GM18526 (cell line): ENCODE data around the gene NLRP9.

Experiments used
- POLR2A ChIP-seq: IDR thresholded peaks from 3 replicates; pipeline ENCODE4 v1.6.1; 2011; ENCODE audit not compliant: insufficient read length; ENCODE audit errors: extremely low read depth

Gene NLRP9

DNA sequence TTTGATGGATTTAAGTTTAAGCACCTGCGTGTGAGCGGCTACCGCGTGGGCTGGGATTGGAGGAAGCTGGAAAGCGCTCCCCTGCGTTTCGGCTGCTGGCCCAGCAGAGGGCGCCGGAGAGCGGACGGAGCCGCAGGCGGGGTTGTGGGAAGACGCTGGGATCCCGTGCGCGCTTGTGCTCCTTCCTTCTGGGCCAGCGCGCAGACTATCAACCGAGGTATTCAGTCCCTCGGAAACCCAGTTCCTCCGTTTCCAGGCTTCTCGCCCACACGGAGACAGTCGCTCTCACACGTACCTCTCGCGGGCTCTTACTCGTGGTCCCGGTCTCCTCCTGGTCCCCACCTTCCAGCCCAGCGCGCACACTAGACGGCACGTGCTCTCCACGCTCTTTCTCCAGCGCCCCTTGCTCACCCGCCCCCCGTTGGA lies 34.4 kb downstream of the NLRP9 start:
- no peak for TF ChIP-seq POLR2A

DNA sequence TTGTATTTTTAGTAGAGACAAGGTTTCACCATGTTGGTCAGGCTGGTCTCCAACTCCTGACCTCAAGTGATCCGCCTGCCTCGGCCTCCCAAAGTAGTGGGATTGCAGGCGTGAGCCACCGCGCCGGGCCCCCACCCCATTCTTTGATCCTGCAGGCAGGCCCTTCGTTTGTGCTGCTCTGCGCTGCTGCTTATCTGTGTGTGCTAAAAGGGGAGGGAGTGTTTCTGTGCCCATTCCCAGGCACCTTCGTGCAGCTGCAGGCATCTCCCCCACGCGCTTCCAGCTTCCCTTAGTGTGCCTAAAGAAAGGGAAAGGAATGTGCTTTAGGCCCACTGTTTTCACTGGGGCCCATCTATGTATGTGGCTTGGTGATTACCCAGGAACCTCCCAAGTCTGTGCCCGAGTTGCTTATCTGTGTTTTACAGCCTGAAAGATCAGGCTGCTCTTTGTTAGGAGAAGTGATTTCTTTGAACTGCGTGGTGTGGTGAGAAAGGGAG lies 36.0 kb downstream of the NLRP9 start:
- TF ChIP-seq POLR2A, result no peak

GRCh38 chr19:55700813-55701212 lies 37.4 kb downstream of the NLRP9 start:
- TF ChIP-seq POLR2A, result no peak

GRCh38 chr19:55699221-55699620 lies 39.0 kb downstream of the NLRP9 start:
- no peak for TF ChIP-seq POLR2A

- TF ChIP-seq POLR2A, result no peak
Measured at GRCh38 chr19:55698256-55698655, 39.9 kb downstream of the NLRP9 start.

DNA sequence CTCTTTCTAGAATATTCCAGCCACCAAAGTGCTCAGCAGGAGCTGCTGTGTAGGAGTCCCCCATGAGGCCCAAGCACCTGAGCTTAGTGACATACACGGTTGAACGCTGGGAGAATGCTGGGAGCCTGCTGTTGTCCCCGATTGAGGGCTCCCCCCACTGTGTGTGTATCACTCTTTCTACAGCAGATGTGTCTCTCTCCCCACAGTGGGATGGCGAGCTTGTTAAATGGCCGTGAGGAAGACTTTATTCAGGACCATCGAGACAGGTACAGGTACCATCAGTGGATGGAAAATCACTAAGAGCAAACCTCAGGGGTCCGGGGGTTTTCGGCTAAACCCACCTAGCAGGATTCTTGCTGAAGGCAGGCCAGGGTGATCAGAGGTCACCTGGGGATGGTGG lies 40.5 kb downstream of the NLRP9 start:
- no peak for TF ChIP-seq POLR2A

DNA sequence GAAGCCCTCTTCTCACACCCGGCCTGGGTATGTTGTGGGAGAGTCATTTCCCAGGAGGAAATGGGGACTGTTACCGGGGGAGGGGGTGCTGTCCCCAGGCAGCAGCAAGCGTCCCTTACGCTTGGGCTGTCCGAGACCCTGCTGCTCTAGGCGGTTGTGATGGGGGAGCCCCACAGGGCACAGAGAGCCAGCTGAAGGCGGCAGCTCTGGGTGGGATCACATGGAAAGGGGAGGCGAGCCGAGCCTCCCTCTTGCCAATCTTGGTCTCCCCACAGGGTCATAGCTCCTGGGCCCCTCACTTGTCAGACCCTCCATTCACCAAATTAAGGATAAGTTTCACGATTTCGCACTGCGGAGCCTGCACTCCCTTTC lies 41.1 kb downstream of the NLRP9 start:
- no peak for TF ChIP-seq POLR2A

DNA sequence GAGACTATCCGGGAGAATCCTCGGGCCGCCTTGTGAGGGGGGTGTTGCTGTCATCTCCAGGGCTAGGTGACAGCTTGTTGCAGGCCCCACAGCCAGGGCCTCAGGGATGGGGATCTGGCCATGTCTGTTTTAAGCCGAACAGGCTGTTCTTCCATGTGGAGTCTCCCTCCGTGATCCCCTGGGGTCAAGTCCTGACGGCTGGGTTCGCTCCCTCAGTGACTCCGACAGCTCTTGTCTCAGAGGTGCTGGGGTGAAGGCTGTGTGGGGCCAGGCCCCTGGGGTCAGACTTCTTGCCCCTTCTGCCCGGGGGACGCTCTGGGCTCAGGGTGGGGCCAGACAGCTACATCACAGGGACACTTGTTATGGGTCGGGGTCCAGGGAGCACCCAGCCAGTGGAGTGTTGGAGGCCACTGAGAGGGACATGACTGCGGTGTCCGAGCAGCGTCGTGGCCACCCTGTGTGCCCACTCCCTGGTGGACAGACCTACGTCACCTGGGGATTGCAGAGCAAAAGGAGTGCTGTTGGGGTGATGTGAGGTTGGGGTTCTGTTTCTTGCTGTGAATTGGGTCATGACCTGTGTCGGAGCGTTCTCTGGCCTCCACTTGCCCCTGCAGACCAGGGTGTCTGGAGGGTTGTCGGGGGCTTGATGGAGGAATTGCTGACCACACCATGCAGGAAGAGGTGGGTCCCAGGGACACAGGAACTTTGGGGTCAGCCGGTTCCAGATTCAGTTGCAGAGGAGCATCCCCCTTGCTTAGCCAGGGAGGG lies 41.7 kb downstream of the NLRP9 start:
- TF ChIP-seq POLR2A, result no peak

DNA sequence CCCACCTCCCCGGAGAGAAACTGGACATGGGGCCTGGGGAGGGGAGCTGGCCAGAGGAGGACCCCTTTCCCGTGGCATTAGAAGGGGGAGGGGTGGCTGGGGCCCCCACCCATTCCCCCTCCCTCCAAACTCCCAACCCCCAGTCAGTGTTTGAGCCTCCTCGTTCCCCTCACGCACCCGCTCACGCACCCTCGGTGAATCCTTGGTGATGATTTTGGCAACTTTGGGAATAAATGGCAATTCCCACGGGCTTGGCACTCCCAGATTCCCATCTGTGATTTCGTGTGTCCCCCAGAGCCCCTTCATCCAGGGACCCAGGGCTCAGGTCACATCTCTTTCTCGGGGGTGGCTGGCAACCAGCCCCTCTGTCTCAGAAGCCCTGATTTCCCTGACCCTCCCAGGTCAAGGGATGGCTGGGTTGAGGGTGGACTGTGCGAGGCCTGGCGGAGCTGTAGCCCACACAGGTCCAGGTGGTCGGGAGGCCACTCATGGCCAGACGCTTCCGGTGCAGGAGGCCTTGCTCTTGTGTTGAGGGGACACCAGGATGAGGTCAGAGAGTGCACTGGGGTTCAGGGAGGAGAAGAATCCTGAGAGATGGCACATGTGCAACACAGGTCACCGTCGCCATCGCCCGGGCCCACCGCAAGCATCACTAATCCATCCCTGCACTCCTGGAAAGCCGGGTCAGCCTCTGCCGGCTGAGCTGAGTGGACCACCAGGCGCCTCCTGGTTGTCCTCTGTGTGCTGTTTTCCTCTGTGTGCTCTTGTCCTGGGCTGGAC lies 42.5 kb downstream of the NLRP9 start:
- TF ChIP-seq POLR2A, result no peak

- TF ChIP-seq POLR2A, result no peak
Measured at GRCh38 chr19:55694656-55695491, 43.3 kb downstream of the NLRP9 start.

DNA sequence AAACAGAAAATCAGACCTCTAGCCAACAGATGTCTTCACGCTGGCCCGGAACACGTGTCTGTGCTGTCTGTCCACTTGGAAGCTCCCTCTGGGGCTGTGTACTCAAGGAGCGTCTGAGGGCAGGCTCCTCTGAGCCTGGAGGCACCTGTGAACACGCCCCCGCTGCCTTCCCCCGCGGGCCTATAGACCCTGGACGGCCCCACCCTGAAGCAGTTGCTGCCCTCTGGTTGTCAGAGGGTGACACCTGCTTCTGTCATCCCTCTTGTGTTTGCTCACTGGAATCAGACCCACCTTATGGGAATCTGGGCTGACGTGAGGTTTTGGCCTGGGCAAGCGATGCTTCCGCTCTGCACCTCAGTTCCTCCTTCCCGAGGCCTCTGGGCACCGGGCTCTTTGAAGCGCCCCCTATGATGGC lies 44.0 kb downstream of the NLRP9 start:
- no peak for TF ChIP-seq POLR2A

- TF ChIP-seq POLR2A, result no peak
Measured at GRCh38 chr19:55693336-55693974, 44.7 kb downstream of the NLRP9 start.

DNA sequence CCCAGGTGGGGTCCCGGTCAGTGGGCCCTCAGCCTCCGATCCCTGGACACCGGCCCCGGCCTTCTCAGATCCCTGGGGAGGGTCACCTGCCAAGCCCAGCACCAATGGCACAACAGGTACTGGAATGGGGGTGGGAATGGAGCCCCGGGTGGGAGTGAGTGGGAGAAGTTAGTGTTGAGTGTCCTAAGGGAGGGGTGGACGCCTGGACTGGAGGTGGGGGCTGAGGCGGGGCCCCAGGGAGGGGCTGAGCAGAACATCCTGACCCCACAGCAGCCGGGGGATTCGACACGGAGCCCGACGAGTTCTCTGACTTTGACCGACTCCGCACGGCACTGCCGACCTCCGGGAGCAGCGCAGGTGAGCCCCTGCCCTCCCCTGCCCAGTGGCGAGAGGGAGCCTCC lies 45.5 kb downstream of the NLRP9 start:
- TF ChIP-seq POLR2A, result no peak

DNA sequence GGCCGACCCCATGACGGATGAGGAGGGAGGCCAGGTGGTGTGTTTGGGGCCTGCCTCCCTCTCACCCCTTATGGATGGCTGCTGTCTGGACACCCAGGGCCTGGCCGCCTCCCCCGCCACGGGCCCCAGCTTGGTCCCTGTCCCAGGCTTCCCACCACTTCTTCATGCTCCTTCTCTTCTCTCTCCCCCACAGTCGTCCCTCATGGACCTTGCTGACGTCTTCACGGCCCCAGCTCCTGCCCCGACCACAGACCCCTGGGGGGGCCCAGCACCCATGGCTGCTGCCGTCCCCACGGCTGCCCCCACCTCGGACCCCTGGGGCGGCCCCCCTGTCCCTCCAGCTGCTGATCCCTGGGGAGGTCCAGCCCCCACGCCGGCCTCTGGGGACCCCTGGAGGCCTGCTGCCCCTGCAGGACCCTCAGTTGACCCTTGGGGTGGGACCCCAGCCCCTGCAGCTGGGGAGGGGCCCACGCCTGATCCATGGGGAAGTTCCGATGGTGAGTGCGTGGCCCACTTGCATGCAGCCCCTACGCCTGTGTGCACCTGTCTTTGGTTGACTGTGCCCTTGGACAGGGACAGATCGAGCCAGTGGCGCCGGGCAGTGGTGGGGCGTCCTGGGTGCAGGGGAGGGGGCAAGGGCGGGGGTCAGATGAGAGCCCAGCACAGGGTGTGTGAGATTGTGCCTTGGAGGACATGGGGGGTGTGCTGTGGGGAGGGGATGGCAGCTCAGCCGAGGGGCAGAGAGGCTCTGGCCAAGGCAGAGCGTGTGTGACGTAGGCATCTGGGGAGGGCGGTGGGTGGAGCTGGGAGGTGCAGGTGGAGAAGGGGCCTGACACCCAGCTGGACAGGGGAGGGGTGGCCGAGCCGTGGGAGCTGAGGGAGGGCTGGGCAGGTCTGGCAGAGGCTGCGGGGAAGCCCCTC lies 46.4 kb downstream of the NLRP9 start:
- TF ChIP-seq POLR2A, result no peak
